K562 (cell line): ENCODE data around the gene COX6B1. TPM values are rescaled to one million over a fixed set of nuclear protein-coding genes. Genes with fewer than 3 reads are reported as not detected.
A peak's percentile ranks its signal among the peaks of the same experiment; 100 is the strongest.

Experiments used
- BRD9 ChIP-seq: fragments of 450-650 bp; IDR thresholded peaks from 2 replicates; pipeline ENCODE4 v1.6.1; 2018; ENCODE audit warnings: low read depth; ENCODE audit not compliant: partially characterized antibody
- CBX1 ChIP-seq: sonication (generic); IDR thresholded peaks from 2 replicates; pipeline ENCODE4 v1.6.1; 2016; ENCODE audit warnings: antibody characterized with exemption, low read depth, mild to moderate bottlenecking
- HDAC8 ChIP-seq: fragments of 450-650 bp; IDR thresholded peaks from 2 replicates; pipeline ENCODE4 v1.6.1; 2016; ENCODE audit warnings: mild to moderate bottlenecking, missing genetic modification characterization, moderate library complexity, missing compliant biosample characterization
- HMGN3 ChIP-seq: IDR thresholded peaks from 2 replicates; pipeline ENCODE4 v1.6.1; 2011; ENCODE audit warnings: borderline replicate concordance, low read depth, mild to moderate bottlenecking, mixed read lengths, low read length; ENCODE audit not compliant: insufficient read length; ENCODE audit errors: extremely low read depth
- MCM5 ChIP-seq: fragments of 450-650 bp; IDR thresholded peaks from 2 replicates; pipeline ENCODE4 v1.6.1; 2016; ENCODE audit warnings: low read depth
- NCOA6 ChIP-seq: fragments of 450-650 bp; IDR thresholded peaks from 2 replicates; pipeline ENCODE4 v1.6.1; 2017; ENCODE audit warnings: mild to moderate bottlenecking
- SIX5 ChIP-seq, 2 experiments: IDR thresholded peaks; 2 replicates each; pipeline ENCODE4 v1.6.1; 2011; ENCODE audit warnings: low read length in 2 of 2, borderline replicate concordance in 1 of 2, low read depth in 1 of 2, mild to moderate bottlenecking in 1 of 2, moderate library complexity in 1 of 2; ENCODE audit not compliant: insufficient read depth in 1 of 2
- SNRNP70 ChIP-seq: fragments of 200-400 bp; formaldehyde crosslinking; optimal IDR thresholded peaks from 2 replicates; pipeline ENCODE3; 2017; ENCODE audit warnings: low read depth, low read length
- polyA plus RNA-seq, 8 experiments: library from polyadenylated mRNA; depleted of rRNA in 4 of 8; stranded (reverse) in 5 of 8; unstranded in 3 of 8; fragments of >200 nt; fragmentation: Nextera tagmentation in 2 of 8; fragmentation: Illumina TruSeq in 1 of 8; extraction: Ambion mirVana in 2 of 8; extraction: Trizol in 1 of 8; gene quantifications; 2 replicates each; pipeline versions ENCODE4 v1.2.1 to v1.2.3, GENCODE V29; 2011 to 2014; ENCODE audit warnings: inconsistent platforms in 1 of 8, missing spikeins in 1 of 8
- total RNA-seq, 7 experiments: library from RNA; depleted of rRNA in 6 of 7; stranded (reverse); fragments of >200 nt in 6 of 7; fragmentation: Illumina TruSeq in 2 of 7; extraction: Trizol in 2 of 7; gene quantifications; 2 replicates each; pipeline versions ENCODE4 v1.2.1 to v1.2.3, GENCODE V29; 2011 to 2021; ENCODE audit warnings: low replicate concordance in 1 of 7
- TF ChIP-seq, protein P1 (sequence below): fragments of 250-450 bp; sonication (Bioruptor Pico); IDR thresholded peaks from 2 replicates; pipeline ENCODE4 v1.5.0; 2021; ENCODE audit warnings: mild to moderate bottlenecking, borderline replicate concordance
- TF ChIP-seq, protein P2 (sequence below): sonication (generic); IDR thresholded peaks from 2 replicates; pipeline ENCODE4 v1.6.1; 2016
- TF ChIP-seq, protein P3 (sequence below): sonication (generic); formaldehyde crosslinking; IDR thresholded peaks from 2 replicates; pipeline ENCODE4 v1.8.1; 2023; ENCODE audit warnings: mild to moderate bottlenecking, missing genetic modification reagents, moderate library complexity
- TF ChIP-seq, protein P4 (sequence below): IDR thresholded peaks from 2 replicates; pipeline ENCODE4 v1.6.1; 2011; ENCODE audit not compliant: insufficient read length; ENCODE audit errors: extremely low read depth
- TF ChIP-seq, protein P5 (sequence below): sonication (generic); formaldehyde crosslinking; IDR thresholded peaks from 2 replicates; pipeline ENCODE4 v1.8.1; 2022; ENCODE audit warnings: missing genetic modification reagents
- TF ChIP-seq, protein P6 (sequence below): sonication (generic); formaldehyde crosslinking; IDR thresholded peaks from 2 replicates; pipeline ENCODE4 v1.8.1; 2023; ENCODE audit warnings: mild to moderate bottlenecking, missing genetic modification reagents
- TF ChIP-seq, protein P7 (sequence below): sonication (generic); formaldehyde crosslinking; IDR thresholded peaks from 2 replicates; pipeline ENCODE4 v1.8.0; 2022; ENCODE audit warnings: mild to moderate bottlenecking, missing genetic modification reagents

COX6B1 gene
- total and polyA plus RNA-seq, 9 of the 15 experiments (the other 6 are each of a cell fraction or from before 2014, with no cell fraction given) = 777 to 2,393 (median 1,219) TPM

DNA sequence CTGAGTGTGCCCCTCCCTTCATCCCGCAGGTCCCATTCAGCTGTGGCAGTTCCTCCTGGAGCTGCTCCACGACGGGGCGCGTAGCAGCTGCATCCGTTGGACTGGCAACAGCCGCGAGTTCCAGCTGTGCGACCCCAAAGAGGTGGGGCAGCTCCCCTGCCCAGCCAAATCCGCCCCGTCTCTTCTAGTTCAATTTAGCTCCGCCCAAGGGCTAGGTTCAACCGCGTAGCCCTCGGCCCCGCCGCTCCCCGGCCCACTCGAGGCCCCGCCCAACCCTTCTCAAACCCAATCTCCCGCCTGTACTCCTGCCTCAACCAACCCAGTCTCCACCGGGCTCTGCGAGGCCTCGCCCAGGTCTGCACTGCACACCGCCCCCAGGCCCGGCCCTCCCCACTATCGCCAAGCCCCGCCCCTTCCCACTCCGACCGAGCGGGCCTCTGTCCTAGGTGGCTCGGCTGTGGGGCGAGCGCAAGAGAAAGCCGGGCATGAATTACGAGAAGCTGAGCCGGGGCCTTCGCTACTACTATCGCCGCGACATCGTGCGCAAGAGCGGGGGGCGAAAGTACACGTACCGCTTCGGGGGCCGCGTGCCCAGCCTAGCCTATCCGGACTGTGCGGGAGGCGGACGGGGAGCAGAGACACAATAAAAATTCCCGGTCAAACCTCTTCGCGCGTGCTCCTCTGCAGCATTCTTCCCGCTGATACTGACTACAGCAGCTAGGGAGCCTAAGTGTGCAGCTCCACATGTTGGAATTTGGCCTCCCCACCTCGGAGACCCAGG is 3.7 kb upstream of the COX6B1 start (continued):
- TF ChIP-seq, protein P1, sequence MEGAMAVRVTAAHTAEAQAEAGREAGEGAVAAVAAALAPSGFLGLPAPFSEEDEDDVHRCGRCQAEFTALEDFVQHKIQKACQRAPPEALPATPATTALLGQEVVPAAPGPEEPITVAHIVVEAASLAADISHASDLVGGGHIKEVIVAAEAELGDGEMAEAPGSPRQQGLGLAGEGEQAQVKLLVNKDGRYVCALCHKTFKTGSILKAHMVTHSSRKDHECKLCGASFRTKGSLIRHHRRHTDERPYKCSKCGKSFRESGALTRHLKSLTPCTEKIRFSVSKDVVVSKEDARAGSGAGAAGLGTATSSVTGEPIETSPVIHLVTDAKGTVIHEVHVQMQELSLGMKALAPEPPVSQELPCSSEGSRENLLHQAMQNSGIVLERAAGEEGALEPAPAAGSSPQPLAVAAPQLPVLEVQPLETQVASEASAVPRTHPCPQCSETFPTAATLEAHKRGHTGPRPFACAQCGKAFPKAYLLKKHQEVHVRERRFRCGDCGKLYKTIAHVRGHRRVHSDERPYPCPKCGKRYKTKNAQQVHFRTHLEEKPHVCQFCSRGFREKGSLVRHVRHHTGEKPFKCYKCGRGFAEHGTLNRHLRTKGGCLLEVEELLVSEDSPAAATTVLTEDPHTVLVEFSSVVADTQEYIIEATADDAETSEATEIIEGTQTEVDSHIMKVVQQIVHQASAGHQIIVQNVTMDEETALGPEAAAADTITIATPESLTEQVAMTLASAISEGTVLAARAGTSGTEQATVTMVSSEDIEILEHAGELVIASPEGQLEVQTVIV (CRISPR knock-in tag) = no peak
- TF ChIP-seq, protein P2, sequence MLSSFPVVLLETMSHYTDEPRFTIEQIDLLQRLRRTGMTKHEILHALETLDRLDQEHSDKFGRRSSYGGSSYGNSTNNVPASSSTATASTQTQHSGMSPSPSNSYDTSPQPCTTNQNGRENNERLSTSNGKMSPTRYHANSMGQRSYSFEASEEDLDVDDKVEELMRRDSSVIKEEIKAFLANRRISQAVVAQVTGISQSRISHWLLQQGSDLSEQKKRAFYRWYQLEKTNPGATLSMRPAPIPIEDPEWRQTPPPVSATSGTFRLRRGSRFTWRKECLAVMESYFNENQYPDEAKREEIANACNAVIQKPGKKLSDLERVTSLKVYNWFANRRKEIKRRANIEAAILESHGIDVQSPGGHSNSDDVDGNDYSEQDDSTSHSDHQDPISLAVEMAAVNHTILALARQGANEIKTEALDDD = 0 out of 2 replicates have a peak, but pooled peaks have one; percentile 52
- TF ChIP-seq MCM5 = no peak
- no peak for TF ChIP-seq SIX5 (IDR thresholded peaks at IDR 0.05; ENCODE audit: borderline replicate concordance in 1 of 2, insufficient read depth in 1 of 2, low read depth in 1 of 2, low read length in 2 of 2)
- TF ChIP-seq, protein P3, sequence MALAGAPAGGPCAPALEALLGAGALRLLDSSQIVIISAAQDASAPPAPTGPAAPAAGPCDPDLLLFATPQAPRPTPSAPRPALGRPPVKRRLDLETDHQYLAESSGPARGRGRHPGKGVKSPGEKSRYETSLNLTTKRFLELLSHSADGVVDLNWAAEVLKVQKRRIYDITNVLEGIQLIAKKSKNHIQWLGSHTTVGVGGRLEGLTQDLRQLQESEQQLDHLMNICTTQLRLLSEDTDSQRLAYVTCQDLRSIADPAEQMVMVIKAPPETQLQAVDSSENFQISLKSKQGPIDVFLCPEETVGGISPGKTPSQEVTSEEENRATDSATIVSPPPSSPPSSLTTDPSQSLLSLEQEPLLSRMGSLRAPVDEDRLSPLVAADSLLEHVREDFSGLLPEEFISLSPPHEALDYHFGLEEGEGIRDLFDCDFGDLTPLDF (CRISPR knock-in tag) = 0 out of 2 replicates have a peak, but pooled peaks have one; percentile 58
- TF ChIP-seq HDAC8 (tag) = no peak
- TF ChIP-seq, protein P4, sequence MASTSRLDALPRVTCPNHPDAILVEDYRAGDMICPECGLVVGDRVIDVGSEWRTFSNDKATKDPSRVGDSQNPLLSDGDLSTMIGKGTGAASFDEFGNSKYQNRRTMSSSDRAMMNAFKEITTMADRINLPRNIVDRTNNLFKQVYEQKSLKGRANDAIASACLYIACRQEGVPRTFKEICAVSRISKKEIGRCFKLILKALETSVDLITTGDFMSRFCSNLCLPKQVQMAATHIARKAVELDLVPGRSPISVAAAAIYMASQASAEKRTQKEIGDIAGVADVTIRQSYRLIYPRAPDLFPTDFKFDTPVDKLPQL = no peak
- TF ChIP-seq, protein P5, sequence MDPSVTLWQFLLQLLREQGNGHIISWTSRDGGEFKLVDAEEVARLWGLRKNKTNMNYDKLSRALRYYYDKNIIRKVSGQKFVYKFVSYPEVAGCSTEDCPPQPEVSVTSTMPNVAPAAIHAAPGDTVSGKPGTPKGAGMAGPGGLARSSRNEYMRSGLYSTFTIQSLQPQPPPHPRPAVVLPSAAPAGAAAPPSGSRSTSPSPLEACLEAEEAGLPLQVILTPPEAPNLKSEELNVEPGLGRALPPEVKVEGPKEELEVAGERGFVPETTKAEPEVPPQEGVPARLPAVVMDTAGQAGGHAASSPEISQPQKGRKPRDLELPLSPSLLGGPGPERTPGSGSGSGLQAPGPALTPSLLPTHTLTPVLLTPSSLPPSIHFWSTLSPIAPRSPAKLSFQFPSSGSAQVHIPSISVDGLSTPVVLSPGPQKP (CRISPR knock-in tag) = no peak
- TF ChIP-seq BRD9 = no peak
- TF ChIP-seq SNRNP70 = no peak
- TF ChIP-seq HMGN3 = peak; percentile 88
- TF ChIP-seq, protein P6, sequence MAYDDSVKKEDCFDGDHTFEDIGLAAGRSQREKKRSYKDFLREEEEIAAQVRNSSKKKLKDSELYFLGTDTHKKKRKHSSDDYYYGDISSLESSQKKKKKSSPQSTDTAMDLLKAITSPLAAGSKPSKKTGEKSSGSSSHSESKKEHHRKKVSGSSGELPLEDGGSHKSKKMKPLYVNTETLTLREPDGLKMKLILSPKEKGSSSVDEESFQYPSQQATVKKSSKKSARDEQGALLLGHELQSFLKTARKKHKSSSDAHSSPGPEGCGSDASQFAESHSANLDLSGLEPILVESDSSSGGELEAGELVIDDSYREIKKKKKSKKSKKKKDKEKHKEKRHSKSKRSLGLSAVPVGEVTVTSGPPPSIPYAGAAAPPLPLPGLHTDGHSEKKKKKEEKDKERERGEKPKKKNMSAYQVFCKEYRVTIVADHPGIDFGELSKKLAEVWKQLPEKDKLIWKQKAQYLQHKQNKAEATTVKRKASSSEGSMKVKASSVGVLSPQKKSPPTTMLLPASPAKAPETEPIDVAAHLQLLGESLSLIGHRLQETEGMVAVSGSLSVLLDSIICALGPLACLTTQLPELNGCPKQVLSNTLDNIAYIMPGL (CRISPR knock-in tag) = no peak
- TF ChIP-seq NCOA6 = no peak
- TF ChIP-seq, protein P7, sequence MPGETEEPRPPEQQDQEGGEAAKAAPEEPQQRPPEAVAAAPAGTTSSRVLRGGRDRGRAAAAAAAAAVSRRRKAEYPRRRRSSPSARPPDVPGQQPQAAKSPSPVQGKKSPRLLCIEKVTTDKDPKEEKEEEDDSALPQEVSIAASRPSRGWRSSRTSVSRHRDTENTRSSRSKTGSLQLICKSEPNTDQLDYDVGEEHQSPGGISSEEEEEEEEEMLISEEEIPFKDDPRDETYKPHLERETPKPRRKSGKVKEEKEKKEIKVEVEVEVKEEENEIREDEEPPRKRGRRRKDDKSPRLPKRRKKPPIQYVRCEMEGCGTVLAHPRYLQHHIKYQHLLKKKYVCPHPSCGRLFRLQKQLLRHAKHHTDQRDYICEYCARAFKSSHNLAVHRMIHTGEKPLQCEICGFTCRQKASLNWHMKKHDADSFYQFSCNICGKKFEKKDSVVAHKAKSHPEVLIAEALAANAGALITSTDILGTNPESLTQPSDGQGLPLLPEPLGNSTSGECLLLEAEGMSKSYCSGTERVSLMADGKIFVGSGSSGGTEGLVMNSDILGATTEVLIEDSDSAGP = no peak
- no peak for TF ChIP-seq CBX1
